Subcutaneous preadipocyte (primary cell): ENCODE results near the gene MAGI2. TPM values are rescaled to one million over a fixed set of nuclear protein-coding genes. Genes with fewer than 3 reads are reported as not detected.

Experiments
- small RNA-seq: library from RNA; depleted of rRNA; stranded (forward); fragments of <200 nt; gene quantifications from one replicate; pipeline ENCODE3, GENCODE V24; 2012
- total RNA-seq: library from RNA; depleted of rRNA; stranded (reverse); fragments of >200 nt; gene quantifications from 2 replicates; pipeline ENCODE4 v1.2.3, GENCODE V29; 2012

The MAGI2 gene
- 9.2 and 10.8 TPM in 2 replicates for total RNA-seq

DNA sequence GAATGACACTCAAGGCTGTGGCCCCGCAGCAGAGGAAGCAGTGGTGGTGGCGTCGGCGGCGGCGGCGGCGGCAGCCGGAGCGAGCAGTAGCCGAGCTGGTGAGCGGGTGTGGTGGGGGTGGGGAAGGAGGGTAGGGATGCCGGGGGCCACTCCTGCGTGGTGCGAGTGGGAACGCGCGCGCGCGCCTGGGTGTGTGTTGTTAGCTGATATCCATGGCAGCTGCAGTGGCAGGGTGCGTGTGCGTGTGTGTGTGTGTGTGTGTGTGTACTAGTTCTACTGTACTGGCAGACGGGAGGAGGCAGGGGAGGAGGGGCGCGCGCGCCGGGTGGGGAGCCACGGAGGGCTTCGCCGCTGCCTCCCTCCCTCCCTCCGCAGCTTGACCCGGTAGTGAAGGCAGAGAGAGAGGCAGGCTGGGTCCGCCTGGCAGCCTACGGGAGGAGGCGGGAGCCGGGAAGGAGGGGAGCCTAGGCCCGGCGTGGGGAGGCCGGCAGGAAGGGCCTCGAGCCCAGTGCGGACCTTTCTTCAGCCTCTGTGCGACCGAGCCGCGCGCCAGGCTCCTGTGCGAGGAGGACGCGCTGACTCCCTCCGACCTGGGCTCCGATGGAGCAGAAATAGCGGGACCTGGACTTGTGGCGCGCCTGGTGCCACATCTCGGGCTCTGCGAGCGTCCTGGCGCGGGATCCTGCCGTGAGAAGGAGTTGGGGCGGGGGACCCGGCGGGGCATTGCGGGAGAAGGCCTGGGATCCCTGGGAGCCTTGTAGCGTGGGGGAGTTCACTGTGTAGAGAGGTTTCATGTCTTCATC is at the start of gene MAGI2:
Gene MAGI2 (minus strand): TSS at position 110 of the 803 bp plus-strand sequence. CDS start 347 bp downstream, outside the sequence.

Small RNAs within 50 kb of the gene (small RNA-seq; reads per million reads assigned to genes)
- gene RNU6-337P (not detected), gene RNU6-530P (not detected)
